NCI-H2196 treated with DMSO at 0.1 percent for 48 hours (cell line): Measurements from ENCODE around the gene TNRC6A.

Experiments used
- DNase-seq: peaks from one replicate; lab custom pipeline; 2025; ENCODE audit not compliant: unreplicated experiment; lab: John Stamatoyannopoulos, UW

TNRC6A gene

DNA sequence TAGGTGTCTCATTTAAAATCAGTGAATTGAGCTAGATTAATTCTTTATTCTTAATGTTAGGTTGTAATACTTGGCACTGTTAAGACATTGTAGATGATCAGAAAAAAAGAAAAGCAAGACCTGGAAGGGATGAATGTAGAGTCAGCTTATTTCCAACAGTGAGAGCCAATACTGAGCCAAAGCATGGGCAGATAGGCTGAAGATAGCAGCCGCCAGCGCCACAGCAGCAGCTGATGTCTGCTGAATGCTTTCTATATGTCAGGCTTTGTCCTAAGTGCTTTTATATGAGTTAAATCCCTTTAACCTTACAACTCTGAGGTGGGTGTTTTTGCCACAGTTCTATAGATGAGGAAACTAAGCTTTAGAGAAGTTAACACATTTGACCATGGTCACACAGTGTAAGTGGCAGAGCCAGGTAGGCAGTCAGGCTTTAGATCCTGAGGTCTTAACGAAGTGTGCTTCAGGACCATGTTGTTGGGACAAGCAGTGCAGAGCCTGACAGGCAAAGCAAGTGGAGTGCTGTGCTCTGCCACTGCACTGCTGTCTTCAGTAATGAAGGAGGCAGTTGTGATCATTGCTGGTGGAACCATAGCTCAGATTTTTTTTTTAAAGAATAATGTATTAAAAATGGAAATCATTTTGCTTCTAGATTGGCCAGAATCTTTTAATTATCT is 25.9 kb downstream of the TNRC6A start:
- DNase-seq: no peak

DNA sequence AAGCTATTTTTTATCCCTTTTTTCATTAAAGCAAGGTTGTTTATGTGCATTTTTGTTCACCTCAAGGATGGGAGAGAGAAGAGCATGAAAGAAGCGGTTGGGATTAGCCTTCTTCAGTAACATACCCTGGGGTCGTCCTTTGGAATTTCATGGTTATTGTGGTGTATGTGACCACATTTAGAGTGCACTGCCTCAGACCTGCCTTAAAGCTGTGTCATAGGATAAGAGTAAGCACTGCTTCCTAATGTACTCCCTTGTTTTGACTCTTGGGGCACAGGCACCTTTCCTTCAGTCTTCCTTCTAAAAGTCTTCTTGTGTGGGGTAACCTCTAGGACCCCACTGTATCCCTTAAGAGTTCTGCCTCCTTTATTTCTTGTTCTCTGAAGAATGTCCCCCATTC is 28.9 kb downstream of the TNRC6A start:
- DNase-seq: no peak

DNA sequence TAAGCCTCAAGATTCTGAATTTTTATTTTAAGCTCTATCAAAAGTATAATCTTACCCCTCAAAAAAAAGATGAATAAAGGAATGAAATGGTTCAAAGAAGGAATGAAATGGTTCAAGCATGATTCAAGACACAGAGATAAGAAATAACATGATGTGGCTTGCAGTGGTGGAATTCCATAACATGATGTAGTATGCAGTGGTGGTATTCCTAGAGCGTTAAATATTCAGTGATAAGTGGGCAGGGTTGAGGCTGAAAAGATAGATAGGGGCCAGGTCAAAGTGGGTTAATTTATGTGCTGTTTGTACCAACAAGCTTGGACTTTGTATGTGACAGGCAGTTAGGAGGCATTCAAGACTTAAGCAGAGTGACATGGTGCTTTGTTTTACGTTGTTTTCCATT is 29.6 kb downstream of the TNRC6A start:
- DNase-seq: no peak

DNA sequence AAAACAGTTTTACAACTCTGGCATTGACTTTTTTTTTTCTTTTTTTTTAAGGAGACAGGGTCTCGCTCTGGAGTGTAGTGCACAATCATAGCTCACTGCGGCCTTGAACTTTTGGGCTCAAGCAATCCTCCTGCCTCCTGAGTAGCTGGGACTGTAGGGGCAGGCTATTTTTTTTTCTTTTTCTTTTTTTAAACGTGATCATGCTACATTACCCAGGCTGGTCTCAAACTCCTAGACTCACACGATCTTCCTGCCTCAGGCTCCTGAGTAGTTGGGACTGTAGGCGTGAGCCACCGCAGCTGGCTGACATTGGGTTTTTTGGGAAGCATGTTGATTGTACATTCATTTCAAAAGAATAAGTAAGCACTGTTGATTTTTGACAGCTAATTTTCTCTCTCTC is 32.1 kb downstream of the TNRC6A start:
- no peak for DNase-seq

DNA sequence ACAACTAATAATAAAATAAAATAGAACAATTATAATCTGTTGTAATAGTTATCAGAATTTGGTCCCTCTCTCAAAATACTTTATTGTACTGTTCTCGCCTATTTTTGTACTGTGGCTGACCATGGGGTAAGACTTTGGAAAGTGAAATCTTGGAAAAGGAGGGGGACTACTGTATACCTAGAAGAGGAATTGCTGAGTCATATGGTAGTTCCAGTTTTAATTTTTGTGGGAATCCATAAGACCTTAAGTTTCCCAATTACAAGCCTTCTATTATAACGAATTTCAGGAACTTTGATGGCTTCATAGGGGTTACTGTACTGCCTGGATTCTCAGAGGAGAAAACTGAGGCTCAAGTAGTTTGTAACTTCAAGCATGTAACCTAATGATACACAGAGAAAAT is 35.5 kb downstream of the TNRC6A start:
- no peak for DNase-seq

DNA sequence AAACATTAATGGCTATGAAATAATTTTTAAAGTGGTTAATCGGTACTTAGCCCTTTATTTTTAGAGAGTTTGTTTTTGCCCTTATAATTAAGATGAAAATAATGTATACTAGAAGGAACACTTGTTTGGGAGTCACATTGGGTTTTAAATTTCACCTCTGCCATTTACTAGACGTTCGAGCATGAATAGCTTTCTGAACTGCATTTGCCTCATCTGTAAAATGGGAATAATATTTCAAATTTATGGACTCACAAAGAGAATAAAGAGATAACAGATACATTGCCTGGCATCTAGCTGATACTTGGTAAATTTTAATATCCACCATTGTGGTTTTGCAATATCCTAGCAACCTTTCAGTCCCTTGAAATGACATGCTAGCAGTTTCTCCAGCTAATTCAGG is 36.6 kb downstream of the TNRC6A start:
- no peak for DNase-seq

DNA sequence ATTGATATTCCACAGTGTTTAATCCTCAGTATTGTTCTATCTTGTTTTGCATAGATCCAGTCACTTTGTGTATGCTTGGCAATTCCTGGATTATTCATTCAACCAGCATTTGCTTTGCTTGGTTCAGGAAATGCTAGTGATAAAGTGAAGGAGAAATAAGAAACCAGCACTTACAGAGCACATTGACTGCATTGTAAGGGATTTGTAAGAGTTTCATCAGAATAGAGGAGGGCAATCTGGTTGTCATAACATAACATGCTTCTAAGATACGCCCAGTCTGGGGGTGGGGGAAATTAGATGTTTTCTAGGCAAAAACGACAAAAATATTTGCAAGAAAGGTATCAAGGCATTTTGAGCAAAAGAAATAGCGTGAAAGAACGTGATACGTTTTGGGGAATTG is 40.4 kb downstream of the TNRC6A start:
- no peak for DNase-seq

DNA sequence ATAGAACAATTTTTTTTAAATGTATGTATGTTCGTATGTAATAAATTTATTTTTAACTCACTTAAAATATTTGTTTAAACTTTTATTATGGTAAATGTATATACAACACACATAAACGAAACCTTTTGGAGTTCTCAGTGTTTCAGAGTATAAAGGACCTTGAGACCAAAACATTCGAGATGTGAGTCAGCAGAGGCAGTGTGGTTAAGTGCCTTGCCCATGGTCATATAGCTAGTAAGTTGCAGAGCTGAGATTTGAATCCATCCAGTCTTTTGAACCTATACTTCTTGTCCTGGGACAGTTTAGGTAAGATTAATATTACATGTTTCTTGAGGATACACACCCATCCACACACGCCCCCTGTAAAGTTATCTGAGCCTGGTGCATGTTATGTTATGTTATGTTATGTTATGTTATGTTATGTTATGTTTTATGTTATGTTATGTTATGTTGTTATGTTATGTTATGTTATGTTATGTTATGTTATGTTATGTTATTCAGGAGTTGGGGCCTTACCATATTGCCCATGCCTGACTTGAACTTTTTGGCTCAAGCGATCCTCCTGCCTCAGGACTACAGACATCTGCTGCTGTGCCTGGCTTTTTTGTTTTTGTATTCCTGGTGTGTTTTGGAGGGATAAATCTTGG is 41.8 kb downstream of the TNRC6A start:
- DNase-seq: no peak

DNA sequence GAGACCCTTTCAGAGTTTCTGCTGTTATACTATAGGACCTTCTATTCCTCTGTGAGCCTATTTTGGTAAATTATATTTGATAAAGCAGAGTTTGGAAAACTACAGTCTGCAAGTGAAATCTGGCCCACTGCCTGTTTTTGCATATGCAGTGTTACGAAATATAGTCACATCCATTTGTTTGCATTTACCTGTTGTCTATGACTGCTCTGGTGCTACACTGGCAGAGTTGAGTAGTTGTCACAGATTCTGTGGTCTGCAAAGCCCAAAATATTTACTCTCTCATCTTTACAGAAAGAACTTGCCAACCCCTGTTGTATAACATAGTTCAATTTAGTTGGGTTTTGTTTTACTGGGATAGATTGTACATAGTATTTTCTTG is 42.3 kb downstream of the TNRC6A start:
- DNase-seq: no peak

DNA sequence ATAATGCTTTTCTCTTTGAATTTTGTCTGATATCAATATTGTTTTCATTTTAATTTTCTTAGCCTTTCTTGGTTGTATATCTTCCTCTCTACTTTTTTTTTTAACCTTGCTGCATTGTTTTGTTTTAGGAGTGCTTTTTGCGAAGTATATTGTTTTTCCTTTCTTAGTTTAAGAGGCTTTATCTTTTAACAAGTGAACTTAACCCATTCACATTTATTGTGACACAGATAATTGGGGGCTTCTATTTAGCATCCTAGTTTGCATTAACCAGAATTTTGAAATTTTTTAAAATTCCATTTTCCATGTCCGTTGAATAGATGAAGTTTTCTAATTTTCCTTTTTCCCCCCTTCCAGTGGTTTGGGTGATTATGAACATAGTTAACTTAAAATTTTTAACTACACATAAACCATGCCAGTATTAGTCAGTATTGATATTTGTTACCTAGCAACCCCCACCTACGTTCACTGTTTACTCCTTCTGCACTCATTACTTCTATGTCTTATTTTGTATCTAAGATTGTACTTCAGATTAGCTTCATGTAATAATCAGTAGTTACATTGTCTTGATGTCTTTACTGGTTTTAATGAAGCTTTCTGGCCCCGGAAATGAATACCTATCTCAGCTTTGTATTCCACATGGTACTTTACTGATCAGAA is 44.4 kb downstream of the TNRC6A start:
- no peak for DNase-seq

DNA sequence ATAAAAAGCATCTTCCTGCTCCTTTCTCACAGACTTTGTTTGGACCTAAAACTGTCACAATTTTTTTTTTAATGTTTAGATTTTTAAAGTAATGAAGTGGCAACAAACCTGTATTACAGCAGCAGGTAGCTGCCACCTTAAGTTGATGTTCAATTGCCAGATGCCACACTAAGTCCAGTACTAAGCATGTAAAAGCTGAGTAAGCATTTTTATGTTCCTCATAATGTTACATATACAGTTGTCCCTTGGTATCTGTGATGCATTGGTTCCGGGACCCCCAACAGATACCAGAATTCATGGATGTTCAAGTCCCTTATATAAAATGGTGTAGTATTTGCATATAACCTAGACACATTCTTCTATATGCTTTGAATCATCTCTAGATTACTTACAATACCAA is 45.1 kb downstream of the TNRC6A start:
- no peak for DNase-seq

DNA sequence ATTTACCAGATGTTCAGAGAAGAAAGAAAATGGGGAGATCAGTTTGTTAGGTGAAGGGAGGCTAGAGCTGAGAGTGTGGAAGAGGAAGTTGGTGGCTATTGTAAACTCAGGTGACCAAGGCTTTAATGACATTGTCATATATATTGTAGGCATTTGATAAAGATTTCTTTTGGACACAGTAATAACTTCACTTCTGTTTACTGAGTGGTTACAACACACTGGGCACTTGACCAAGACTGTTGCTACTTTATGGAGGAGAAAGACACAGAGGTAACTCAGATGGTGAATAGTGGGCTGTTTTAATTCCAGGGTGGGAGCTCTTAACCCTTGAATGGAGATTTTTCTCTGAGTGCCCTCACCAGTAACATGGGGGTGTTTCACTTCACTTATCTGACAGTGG is 46.0 kb downstream of the TNRC6A start:
- DNase-seq: no peak

DNA sequence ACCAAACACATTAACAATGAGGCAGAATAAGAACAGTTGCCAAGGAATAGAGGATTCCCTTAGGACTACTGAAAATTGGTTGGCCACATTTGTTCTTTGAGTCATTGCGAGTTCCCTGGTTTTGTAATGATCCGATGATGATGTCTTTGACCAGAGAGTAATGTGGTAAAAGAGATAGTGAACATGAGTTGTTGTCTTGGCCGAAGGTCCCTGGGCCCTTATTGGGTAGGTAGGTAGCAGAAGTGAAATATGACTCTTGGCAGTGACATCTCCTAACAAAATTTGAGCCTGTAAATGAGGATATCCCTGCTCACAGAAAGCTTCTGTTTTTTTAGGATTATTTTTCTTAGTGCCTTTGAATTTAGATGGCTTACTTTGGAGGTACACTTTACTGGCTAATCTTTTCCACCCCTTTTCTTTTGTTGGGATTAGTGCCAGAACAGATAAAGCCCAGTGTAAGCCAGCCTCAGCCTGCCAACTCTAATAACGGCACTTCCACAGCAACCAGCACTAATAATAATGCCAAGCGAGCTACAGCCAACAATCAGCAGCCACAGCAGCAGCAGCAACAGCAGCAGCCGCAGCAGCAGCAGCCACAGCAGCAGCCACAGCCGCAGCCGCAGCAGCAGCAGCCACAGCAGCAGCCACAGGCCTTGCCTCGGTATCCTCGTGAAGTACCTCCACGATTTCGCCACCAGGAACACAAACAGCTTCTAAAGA is 47.2 kb downstream of the TNRC6A start:
- DNase-seq: no peak

DNA sequence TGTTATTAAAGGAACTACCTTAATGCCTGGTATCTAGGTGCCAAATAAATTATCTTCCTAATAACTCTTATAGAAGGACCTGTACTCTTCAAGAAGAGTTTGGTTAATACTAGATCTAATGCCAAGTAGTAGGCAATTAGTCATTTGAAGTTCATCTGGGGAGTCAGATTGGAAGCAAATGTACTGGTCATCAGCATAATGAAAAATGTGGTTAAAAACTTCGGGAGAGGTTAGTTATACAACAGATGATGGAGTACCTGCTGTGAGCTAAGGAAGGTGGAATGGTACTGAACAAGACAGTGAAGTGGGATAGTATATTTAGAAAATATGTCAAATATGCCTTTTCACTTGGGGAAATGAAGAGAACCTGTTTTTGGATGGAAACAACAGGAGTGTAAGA is 49.2 kb downstream of the TNRC6A start:
- DNase-seq: no peak

DNA sequence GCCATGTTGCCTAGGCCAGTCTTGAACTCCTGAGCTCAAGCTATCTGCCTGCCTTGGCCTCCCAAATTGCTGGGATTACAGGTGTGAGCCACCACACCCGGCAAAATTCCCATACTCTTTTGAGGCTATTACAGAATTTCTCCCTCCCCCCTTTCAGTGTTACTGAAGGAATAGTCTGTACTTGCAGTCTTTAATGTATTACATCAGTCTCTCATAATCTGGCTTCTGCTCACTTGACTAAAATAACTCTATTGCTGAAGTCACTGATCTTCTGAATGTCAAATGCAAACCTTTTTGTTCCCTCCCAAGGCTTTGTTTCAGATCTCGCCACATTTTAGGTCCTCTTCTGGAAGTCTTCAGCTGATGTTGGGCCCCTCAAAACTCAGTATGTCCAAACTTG is 51.8 kb downstream of the TNRC6A start:
- DNase-seq: no peak

DNA sequence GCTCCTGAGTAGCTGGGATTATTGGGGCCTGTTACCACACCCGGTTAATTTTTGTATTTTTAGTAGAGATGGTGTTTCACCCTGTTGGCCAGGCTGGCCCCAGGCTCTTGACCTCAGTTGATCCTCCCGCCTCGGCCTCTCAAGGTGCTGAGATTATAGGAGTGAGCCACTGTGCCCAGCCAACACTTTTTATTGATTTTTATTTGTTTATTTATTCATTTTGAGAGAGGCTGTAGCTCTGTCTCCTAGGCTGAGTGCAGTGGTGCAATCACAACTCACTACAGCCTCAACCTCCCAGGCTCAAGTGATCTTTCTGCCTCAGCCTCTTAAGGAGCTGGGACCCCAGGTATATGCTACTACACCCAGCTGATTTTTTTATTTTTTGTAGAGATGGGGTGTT is 54.7 kb downstream of the TNRC6A start:
- DNase-seq: no peak

DNA sequence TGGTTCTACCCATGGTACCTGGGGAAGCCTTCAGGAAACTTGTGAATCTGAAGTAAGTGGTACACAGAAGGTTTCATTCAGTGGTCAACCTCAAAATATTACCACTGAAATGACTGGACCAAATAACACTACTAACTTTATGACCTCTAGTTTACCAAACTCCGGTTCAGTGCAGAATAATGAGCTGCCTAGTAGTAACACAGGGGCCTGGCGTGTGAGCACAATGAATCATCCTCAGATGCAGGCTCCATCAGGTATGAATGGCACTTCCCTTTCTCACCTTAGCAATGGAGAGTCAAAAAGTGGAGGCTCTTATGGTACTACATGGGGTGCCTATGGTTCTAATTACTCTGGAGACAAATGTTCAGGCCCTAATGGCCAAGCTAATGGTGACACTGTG is 60.4 kb downstream of the TNRC6A start:
- no peak for DNase-seq

DNA sequence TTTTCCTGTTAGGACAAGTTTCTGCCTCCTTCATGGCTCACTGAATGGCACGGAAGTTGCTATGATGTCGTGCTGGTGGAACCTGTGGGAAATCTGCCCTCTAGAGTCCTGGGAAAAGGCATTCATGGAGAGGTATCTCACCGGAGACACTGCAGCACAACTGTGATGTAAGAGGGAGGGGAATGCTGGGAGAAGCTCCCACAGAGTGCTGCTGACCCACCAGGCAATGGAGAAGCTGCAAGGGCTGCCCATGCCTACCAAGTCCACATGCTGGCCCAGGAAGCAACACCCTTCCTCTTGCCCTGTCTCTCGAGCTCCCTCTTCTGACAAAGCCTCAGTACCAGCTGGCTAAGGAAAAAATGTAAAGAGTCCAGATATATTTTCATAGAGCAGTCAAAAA is 71.1 kb downstream of the TNRC6A start:
- DNase-seq: no peak

DNA sequence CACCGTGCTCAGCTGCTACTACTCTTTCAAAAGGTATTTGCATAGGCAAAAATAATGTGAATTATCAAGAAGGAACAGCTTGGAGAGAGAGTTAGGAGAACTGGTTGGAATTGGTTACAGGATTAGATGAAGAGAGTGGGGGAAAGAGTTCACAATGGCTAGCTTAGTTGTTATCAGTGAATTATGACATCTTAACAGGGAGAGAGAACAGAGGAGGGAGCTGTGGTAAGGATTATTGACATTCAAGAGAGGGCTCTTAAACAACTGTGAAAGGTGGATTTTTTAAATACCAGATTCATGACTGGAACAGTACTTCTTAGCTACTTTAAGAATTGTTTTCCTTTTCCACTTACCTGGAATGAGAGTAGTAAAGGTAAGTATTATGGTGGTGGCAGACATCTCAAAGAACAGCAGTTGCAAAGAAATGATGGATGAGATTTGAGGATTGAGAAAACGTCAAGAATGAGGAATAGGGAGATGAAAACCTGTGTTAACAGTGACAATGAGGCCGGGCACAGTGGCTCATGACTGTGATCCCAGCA is 72.4 kb downstream of the TNRC6A start:
- no peak for DNase-seq

DNA sequence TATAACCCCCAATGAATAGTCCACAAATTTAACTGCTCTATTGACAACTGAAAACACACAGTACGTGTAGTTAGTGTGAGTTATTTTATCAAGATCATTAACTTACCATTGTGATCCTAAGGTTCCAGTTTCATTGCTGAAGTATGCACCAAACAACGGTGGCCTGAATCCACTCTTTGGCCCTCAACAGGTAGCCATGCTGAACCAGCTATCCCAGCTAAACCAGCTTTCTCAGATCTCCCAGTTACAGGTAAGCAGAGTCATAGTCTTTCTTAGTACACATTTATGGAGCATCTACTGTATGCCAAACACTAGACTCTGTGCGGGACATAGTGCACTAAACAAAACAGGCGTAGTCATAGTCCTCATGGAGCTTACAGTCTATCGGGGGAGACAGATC is 76.0 kb downstream of the TNRC6A start:
- DNase-seq: no peak

DNA sequence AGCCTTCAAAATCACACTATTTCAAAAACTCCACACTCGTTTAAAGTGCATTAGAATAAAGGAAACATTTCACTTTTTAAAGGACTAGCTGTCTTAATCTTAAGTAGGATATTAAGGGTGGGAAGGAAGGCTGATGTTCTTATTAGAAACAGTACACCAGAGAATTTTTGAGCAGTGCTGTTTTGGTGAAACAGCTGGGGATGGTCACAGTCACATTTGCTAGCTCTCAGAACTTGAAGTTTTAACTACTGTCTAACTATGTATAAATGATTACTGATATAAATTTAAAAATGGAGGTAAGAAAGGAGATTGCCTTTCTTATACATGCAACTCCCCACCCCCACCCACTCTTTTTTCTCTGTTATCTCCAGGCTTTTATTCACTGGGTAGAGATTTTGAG is 77.8 kb downstream of the TNRC6A start:
- no peak for DNase-seq
